ACC112 (cell line): ENCODE results near the gene BPIFB6.

Experiments used
- H2AFZ ChIP-seq: fragments of 200-600 bp; sonication (generic); one replicate; pipeline ENCODE4 v1.6.0; 2017; ENCODE audit warnings: antibody characterized with exemption, low read length; ENCODE audit not compliant: unreplicated experiment
- H3K27ac ChIP-seq: fragments of 200-600 bp; sonication (generic); 2 replicates; pipeline ENCODE4 v1.5.1; 2014; ENCODE audit warnings: low read depth, mild to moderate bottlenecking, antibody characterized with exemption, low read length, moderate library complexity
- H3K27me3 ChIP-seq: fragments of 200-600 bp; sonication (generic); 2 replicates; pipeline ENCODE4 v1.6.1; 2014; ENCODE audit warnings: mild to moderate bottlenecking, antibody characterized with exemption, low read length, moderate library complexity, mixed read lengths; ENCODE audit not compliant: insufficient read depth
- H3K36me3 ChIP-seq: fragments of 200-600 bp; sonication (generic); 2 replicates; pipeline ENCODE4 v1.6.1; 2016; ENCODE audit warnings: mild to moderate bottlenecking, antibody characterized with exemption, low read length, moderate library complexity, mixed read lengths; ENCODE audit not compliant: insufficient read depth
- H3K4me1 ChIP-seq: fragments of 200-600 bp; sonication (generic); one replicate; pipeline ENCODE4 v1.6.1; 2016; ENCODE audit warnings: low read length, mixed read lengths; ENCODE audit not compliant: insufficient read depth, unreplicated experiment, control insufficient read depth
- H3K4me3 ChIP-seq: fragments of 200-600 bp; sonication (generic); 2 replicates; pipeline ENCODE4 v1.5.1; 2014; ENCODE audit warnings: mild to moderate bottlenecking, low read depth, low read length
- H3K79me2 ChIP-seq: fragments of 200-600 bp; sonication (generic); one replicate; pipeline ENCODE4 v1.6.0; 2016; ENCODE audit warnings: low read length; ENCODE audit not compliant: control insufficient read depth, unreplicated experiment, insufficient read depth

Gene BPIFB6

DNA sequence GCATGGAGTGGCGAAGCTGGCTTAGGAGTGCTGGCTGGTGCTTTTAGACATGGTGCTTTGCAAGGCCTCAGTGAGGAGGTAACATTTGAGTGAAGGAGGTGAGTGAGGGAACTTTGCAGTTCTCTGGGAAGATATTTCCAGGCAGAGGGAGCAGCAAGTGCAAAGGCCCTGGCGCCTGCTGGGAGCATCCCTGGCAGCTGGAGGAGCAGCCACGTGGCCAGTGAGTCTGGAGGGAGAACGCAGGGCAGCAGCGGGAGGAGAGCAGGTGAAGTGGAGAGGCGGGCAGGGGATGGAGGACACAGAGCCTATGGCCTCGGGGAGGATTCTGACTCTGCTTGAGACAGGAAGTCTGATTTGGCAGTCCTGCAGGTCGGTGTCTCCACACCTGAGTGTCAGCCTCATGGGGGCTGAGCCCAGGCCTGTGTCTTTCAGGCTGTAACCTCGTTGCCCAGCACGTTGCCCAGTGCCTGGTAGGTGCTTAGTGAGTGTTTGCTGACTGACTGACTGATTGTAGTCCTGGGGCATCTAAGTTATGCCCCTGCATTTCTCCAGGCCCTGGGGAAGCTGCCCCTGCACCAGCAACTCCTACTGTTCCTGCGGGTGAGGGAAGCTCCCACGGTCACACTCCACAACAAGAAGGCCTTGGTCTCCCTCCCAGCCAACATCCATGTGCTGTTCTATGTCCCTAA lies 36.9 kb downstream of the BPIFB6 start:
- Histone ChIP-seq H3K27me3 (peaks cover 49% of the 10 kb centered on the region), H3K4me1 (no peaks in the 10 kb centered on the region), H3K79me2 (no peaks in the 10 kb centered on the region), H3K27ac (no peak overlapping the region), H3K4me3 (no peak overlapping the region), H2AFZ (no peak overlapping the region), H3K36me3 (no peaks in the 10 kb centered on the region)

DNA sequence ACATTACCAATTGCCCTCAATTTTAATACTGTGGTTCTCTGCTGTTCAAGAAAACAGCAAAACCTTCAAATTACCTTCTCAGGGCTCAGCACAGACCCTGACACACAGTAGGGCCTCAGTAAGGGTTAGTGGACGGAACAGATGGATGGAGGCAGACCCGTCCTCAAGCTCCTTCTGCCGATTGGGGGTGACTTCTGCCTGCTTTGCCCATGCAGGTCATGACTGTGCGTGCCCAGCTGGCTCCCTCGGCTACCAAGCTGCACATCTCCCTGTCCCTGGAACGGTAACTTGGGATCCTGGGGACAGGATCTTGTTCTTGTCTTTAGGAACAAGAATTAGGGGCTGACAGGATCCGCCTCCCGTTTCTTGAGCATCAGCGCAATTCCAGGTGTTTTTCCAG lies 38.2 kb downstream of the BPIFB6 start:
- Histone ChIP-seq H3K27me3 (peaks cover 60% of the 10 kb centered on the region), H3K79me2 (no peaks in the 10 kb centered on the region)

DNA sequence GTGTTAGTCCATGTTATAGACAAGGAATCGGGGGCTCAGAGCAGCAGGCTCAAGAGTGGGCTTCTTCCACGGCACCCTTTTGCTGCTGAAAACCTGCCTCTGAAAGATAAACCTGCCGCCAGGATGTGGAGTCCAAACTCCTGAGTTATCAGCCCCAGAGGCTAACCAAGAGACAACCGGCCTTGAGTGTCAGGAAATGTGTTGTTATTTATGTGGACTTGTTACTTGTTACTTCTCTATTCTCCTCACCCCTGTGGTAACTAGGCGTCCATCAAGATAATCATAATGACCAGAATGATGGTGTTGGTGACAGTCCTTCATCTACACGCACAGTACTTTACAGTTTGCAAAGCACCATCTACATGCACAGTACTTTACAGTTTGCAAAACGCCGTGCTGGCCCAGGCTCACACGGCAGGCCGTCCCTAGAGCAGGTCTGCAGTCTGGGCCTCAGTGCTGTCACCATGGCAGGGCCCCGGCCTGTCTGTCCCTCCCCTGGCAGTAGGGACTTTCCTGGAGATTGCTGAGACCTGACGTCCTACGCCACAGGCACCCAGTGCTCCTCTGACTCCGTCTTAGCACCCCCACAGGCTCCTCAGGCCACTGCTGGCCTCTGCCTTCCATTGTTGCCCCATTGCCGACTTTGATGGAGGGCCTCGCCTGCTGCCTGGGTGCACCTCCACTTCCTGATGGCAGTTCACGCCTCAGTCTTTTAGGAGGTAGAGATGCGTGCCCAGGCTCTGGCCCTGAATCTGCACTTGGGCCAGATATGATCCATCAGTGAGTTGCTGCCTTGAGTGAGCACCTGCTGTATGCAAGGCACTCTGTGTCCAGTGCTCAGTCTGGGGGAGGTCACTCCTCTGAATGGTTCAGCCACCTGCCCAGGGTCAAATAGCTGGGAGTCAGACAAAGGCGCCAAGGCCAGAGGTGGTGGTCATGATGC lies 38.9 kb downstream of the BPIFB6 start:
- peaks cover 67% of the 10 kb centered on the region for H3K27me3 ChIP-seq

More for the DNA sequence above, 38.2 kb downstream of the BPIFB6 start:
- H3K4me1 ChIP-seq = no peaks in the 10 kb centered on the region
- no peaks in the 10 kb centered on the region for H3K36me3 ChIP-seq
- H2AFZ ChIP-seq = no peak overlapping the region
- H3K27ac ChIP-seq = no peak overlapping the region
- no peak overlapping the region for H3K4me3 ChIP-seq

DNA sequence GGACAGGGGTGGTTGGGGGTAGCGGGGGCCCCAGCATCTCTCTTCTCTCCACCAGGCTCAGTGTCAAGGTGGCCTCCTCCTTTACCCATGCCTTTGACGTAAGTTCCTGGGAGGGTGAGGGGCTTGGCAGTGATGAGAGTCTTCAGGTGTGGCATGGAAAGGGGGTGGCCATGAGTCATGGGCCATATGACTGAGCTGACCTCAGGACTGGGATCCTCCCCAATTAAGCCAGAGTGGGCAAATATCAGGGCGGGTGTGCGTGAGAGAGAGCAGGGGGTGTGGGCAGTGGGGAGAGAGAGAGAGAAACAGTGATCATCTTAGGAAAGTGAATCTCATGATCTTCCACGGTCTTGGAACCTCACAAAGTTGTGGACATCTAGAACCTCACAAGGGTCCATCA lies 39.8 kb downstream of the BPIFB6 start:
- H3K27me3 ChIP-seq = peaks cover 71% of the 10 kb centered on the region
- no peak overlapping the region for H3K4me3 ChIP-seq
- no peaks in the 10 kb centered on the region for H3K79me2 ChIP-seq
- H2AFZ ChIP-seq = no peak overlapping the region
- no peaks in the 10 kb centered on the region for H3K4me1 ChIP-seq
- no peaks in the 10 kb centered on the region for H3K36me3 ChIP-seq
- H3K27ac ChIP-seq = no peak overlapping the region

More for the DNA sequence above, 38.9 kb downstream of the BPIFB6 start:
- Histone ChIP-seq H3K36me3 (no peaks in the 10 kb centered on the region), H3K4me1 (no peaks in the 10 kb centered on the region), H2AFZ (no peak overlapping the region), H3K79me2 (no peaks in the 10 kb centered on the region), H3K27ac (no peak overlapping the region), H3K4me3 (no peak overlapping the region)

DNA sequence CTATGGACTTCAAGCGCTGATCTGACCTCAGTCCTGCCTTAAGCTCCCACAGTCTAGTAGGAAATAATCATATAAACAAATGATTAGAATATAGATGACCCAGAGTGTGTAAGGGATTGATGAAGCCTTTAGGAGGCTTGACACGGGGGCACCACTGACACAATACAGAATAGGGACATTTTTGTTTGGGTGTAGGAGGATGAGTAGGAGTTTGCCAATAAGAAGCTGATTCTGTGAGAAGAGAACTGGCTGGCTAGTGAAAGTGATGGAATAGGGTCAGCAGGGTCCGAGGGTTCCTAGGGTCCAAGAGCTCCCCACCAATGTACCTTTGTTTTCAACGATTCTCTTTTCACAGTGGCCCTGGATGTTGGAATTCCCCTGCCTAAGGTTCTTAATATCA lies 40.9 kb downstream of the BPIFB6 start:
- peaks cover 68% of the 10 kb centered on the region for H3K27me3 ChIP-seq
- no peaks in the 10 kb centered on the region for H3K79me2 ChIP-seq
- H2AFZ ChIP-seq = no peak overlapping the region

DNA sequence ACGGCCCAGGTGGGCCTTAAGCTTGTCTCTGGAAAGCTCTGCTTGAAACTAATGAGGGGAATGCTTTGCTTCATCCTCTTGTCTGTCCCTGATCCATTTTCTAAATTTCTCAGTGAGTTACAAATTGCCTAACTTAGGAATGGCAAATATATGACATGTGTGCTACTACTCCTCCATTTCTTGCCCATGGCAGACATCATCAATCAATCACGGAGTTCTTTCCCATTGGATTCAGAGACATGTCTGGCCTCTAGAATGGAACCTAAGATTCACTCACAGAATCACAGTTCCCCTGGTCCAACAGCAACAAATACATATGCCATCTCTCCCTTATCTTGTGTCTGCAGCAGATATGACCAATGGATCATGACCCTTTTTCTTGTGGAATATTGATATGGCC lies 41.4 kb downstream of the BPIFB6 start:
- Histone ChIP-seq H3K4me3 (no peak overlapping the region), H3K36me3 (no peaks in the 10 kb centered on the region), H2AFZ (no peak overlapping the region), H3K4me1 (no peaks in the 10 kb centered on the region), H3K27ac (no peak overlapping the region), H3K27me3 (peaks cover 68% of the 10 kb centered on the region), H3K79me2 (no peaks in the 10 kb centered on the region)

More for the DNA sequence above, 40.9 kb downstream of the BPIFB6 start:
- H3K4me3 ChIP-seq = no peak overlapping the region
- H3K36me3 ChIP-seq = no peaks in the 10 kb centered on the region
- H3K4me1 ChIP-seq = no peaks in the 10 kb centered on the region
- no peak overlapping the region for H3K27ac ChIP-seq

DNA sequence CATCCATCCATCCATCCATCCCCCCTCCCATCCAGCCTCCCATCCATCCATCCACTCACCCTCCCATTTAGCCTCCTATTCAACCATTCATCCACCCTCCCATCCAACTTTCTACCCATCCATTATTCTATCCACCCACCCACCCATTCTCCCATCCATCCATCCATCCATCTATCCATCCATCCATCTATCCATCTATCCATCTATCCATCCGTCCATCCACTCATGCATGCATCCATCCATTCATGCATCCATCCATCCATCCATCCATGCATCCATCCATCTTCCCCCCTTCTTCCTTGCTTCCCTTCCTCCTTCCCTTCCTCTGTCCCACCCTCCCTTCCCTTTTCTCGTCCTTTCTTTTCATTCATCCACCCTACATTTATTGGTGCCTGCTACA lies 43.2 kb downstream of the BPIFB6 start:
- Histone ChIP-seq H3K27me3 (peaks cover 57% of the 10 kb centered on the region), H3K4me3 (no peak overlapping the region), H2AFZ (no peak overlapping the region), H3K27ac (no peak overlapping the region), H3K79me2 (no peaks in the 10 kb centered on the region), H3K4me1 (no peaks in the 10 kb centered on the region), H3K36me3 (no peaks in the 10 kb centered on the region)

DNA sequence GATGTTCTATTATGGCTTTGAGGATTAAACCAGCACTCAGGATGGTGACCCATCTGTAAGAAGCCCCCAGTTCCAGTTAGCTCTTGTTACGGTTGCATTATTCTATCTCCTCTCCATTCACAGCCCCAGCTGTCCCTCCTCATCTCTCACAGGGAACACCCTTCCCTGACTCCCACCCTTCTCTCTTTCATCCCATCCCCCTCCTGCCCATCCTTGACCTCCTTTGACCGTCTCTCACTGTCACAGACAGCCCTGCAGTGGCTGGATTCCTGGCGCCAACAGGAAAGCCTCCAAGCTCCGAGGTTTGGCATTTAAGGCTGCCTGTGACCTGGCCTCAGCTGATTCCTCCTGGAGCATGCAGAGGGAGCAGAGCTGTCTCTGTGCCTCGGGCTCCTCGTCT lies 43.8 kb downstream of the BPIFB6 start:
- Histone ChIP-seq H3K4me1 (no peaks in the 10 kb centered on the region), H3K79me2 (no peaks in the 10 kb centered on the region), H3K27ac (no peak overlapping the region), H3K27me3 (peaks cover 51% of the 10 kb centered on the region), H3K36me3 (no peaks in the 10 kb centered on the region), H3K4me3 (no peak overlapping the region), H2AFZ (no peak overlapping the region)

DNA sequence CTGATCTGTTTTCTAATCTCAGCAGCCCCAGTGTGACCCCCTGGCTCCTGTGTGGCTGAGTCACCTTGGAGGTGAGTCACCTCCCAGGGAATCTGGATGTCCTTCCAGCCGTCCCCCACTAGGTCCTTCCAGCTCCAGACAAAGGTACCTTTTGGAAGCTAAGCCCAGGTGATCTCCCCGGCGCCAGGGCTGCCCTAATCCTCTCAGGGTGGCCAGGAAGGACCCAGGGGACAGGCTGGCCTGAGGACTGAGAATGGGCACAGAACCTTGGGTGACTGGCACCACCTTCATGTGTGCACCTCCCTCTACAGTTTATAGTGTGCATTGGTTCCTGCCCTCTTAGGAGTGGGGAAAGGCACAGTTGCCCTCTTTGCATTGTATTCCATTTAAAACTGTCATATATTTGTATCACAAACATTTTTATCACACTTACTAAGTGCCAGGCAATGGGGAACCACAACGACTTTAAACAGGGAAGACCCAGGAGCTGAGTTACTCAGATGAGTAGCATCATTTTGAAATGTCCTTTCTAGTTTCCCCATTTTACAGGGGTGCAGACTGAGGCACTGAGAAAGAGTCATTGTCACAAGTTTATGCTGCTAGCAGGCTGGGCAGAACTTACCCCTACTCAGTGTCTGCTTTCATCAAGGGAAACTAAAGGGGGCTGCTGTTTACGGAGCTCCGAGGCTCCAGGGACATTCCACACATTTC lies 45.4 kb downstream of the BPIFB6 start:
- Histone ChIP-seq H3K4me1 (no peaks in the 10 kb centered on the region), H3K27me3 (peaks cover 46% of the 10 kb centered on the region), H3K36me3 (no peaks in the 10 kb centered on the region), H2AFZ (no peak overlapping the region), H3K4me3 (no peak overlapping the region), H3K79me2 (no peaks in the 10 kb centered on the region), H3K27ac (no peak overlapping the region)

DNA sequence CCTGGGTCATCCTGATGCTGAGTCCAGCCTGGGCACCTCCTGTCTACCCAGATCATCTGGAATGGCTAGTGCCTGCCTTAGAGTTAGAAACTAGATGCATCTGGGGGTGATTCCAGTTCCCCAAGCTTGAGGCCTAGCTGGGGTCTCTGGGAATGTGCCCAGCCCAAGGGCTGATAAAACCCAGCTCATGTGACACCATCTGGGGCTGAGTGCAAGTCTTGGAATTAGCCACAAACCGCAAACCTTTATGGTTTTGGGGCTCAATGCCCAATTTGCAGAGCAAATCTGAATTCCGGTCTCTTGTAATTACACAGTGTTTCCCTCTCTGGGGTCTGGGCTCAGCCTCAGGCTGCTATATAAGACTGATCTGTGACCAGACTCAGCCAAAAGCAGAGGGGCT lies 47.8 kb downstream of the BPIFB6 start, which contains the start of gene BPIFB4:
BPIFB4 (plus strand) TSS at position 385 of the 400 bp plus-strand sequence. CDS start 1,884 bp downstream, outside the sequence.
- Histone ChIP-seq H3K36me3 (no peaks in the 10 kb centered on the region), H3K4me3 (no peak within 1 kb of the TSS), H3K79me2 (no peaks in the 10 kb centered on the region), H2AFZ (no peak within 1 kb of the TSS), H3K27ac (no peak within 1 kb of the TSS), H3K27me3 (peaks cover 23% of the 10 kb centered on the region; the same call in 1 of the 2 replicates), H3K4me1 (no peaks in the 10 kb centered on the region)
